Amniotic stem cell (primary cell): Measurements from ENCODE around the gene SPTLC2.

Experiments
- DNase-seq: peaks from one replicate; lab custom pipeline; 2025; lab: John Stamatoyannopoulos, UW

The SPTLC2 gene

GRCh38 chr14:77467801-77468200, 148.6 kb downstream of the SPTLC2 start:
- DNase-seq, result no peak

DNA sequence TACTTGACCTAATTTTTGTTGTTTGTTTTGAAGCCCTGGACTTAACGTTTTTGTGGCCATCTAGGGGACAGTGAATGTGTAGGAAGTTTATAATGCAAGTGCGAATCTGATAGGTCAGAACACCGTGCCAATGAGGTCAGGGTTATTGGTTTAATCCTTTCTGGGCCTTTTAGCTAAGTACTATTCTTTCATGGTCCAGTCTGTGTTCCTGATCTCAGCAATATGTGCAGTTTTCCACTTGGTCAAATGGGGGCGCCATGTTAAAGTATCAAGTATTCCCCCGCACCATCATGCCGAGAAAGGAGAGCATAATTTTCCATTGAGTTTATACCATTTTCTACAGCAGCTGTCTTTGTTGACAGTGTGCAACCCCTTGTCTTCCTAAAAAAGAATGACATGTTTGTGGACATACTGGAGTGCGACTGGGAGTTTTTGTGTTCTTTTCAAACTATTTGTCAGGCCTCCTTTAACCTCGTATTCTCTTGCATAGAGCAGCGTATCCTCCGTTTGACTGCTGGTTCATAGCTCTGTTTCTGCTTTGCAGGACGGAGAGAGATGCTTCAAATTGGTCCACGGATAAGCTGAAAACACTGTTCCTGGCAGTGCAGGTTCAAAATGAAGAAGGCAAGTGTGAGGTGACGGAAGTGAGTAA, 157.2 kb downstream of the SPTLC2 start:
- peak; percentile 46 for DNase-seq

- no peak for DNase-seq
These were observed 158.0 kb downstream of the SPTLC2 start for GRCh38 chr14:77458249-77458950.

DNA sequence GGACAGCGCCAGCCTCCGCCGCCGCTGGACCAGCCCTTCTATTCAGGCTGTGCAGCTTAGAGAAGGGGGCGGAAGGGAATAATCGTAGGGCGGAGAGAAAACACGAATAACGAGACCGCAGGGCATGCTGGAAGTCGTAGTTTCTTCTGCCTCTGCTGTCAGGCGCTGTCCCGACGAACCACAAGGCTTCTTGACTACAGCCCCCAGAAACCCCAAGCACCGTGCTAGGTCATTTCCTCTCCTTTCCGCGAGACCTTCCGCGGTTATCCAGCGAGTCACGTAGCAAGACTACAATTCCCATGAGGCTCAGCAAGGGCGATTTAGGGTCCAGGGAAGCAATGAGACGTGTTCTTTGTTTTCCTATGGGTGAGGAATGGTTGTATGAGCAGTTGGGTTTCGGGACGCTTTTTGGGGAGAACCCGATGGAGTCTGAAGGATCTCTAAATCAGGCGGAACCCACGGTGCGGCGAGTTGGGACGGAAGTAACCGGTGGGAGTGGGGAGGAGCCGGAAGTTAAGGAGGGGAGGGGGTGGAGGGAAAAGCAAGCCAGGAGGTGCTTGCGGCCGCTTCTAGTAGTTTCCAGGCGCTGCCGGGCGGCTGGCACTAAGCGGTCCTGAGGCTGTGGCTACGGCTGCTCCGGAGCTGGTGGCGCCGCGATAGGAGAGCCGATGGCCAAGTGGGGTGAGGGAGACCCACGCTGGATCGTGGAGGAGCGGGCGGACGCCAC, 158.8 kb downstream of the SPTLC2 start, which contains the start of the genes AHSA1 and VIPAS39:
Gene AHSA1, plus strand, starts transcription at position 572 of the 727 bp plus-strand sequence. Its CDS starts 97 bp downstream, at position 669.
Gene VIPAS39, minus strand, starts transcription at position 80 of the 727 bp plus-strand sequence. CDS start 3,499 bp downstream, outside the sequence.
- peak; percentile 98 for DNase-seq

DNA sequence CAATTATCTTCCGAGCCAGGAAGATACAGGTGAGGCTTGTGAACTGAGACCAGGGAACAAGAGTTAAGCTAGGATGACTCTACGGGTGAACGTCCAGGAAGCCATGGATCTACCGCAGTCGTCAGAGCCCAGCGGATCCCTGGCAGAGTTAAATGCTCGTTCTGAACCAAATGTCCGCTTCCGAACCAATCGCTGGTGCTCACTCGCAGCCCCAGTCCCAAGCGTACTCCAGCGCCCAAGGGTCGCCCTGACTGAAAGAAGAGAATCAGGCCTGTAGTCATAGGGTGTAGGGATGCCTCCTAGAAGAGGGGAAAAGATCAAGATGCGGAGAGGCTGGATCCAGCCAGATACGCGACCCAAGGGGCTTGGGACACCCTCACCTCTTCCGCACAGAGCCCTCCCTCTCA, 159.3 kb downstream of the SPTLC2 start:
- peak; percentile 1 for DNase-seq
